ENCODE results near the gene DVL3.
A peak's percentile ranks its signal among the peaks of the same experiment; 100 is the strongest.
"Not testable (repeated sequence)": the region's sequence is repeated elsewhere in the genome, so short reads cannot be mapped to it uniquely, and the experiment has no call there.

DVL3 gene

DNA sequence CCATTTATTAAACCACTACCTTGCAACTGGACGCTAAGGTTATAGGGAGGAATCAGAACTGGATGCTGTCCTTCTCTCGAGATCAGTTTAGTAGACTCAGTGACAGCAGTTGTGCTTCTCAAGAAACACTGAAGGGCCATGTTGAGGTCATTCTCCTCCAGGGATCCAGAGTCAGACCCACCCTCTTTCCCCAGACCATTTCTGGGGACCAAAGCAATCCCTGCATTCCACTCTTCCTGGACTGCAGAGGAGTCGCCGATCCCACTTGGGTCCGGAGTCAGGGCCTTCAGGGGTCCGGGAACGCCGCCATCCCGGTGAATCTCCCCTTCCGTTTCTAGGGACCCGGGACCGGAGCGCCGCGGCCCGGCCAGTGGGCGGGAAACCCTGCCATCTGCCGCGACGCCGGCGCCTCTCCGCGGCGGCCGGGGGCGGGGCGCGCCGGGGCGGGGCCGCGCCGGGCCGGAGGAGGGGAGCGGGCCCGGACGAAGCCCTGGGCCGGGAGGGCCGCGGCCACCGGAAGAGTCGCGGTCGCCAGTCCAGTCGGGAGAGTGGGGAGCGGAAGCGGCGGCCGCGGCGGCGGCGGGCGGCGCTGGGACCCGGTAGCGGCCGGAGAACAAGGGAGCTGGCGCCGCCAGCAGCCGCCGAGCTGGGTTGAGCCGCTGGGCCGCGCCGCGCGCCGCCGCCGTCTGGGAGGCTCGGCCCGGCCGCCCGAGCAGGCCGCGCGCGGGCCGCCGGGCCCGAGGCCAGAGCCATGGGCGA is at the start of gene DVL3:
Gene DVL3 (plus strand): TSS at position 493 of the 759 bp plus-strand sequence. CDS start 259 bp downstream, at position 752.
- CTCF ChIA-PET, result interaction anchor here (1.0 to 1.1 kb wide), 4 partner anchors 9 to 251 kb away, joined by 3 to 5 read pairs (median 3); partner anchors contain the start of gene EEF1AKMT4
- peaks cover 29% of the 10 kb centered on the region for H3K4me1 Mint-ChIP-seq
- peaks cover 3% of the 10 kb centered on the region for H3K36me3 Mint-ChIP-seq
- no peaks in the 10 kb centered on the region for H3K9me3 Mint-ChIP-seq
- peak within 1 kb of the TSS; percentile 97 for H3K4me3 Mint-ChIP-seq
- H3K27me3 Mint-ChIP-seq, result peaks cover under 1% of the 10 kb centered on the region
- peak; percentile 62 for DNase-seq
- peak within 1 kb of the TSS; percentile 79 for H3K27ac Mint-ChIP-seq

DNA sequence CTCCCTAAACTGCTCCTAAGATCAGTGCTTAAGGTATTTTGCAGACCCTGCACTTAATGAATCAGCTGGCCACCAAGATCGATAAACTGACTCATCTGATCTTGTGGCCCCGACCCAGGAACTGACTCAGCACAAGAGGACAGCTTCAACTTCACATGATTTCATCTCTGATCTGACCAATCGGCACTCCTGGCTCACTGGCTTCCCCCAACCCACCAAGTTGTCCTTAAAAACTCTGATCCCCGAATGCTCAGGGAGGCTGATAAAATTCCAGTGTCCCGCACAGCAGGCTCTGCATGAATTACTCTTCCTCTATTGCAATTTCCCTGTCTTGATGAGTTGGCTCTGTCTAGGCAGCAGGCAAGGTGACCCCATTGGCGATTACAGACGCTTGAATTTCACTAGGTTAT is 44.9 kb upstream of the DVL3 start:
- Mint-ChIP-seq H3K27me3 (peaks cover 21% of the 10 kb centered on the region), H3K9me3 (no peaks in the 10 kb centered on the region), H3K36me3 (no peaks in the 10 kb centered on the region), H3K4me1 (no peaks in the 10 kb centered on the region), H3K27ac (no peak overlapping the region), H3K4me3 (no peak overlapping the region)
- CTCF ChIA-PET, result no interaction called here
- DNase-seq, result no peak

GRCh38 chr3:184116017-184116416 is 39.2 kb upstream of the DVL3 start:
- no peak overlapping the region for H3K4me3 Mint-ChIP-seq
- H3K4me1 Mint-ChIP-seq, result no peaks in the 10 kb centered on the region
- CTCF ChIA-PET, result interaction anchor here (1.0 to 1.3 kb wide), 2 partner anchors 14 to 211 kb away, joined by 3 to 4 read pairs; no protein-coding TSS in a partner anchor
- H3K27ac Mint-ChIP-seq, result no peak overlapping the region
- H3K27me3 Mint-ChIP-seq, result peaks cover 23% of the 10 kb centered on the region
- no peaks in the 10 kb centered on the region for H3K9me3 Mint-ChIP-seq
- no peak for DNase-seq
- H3K36me3 Mint-ChIP-seq, result no peaks in the 10 kb centered on the region

DNA sequence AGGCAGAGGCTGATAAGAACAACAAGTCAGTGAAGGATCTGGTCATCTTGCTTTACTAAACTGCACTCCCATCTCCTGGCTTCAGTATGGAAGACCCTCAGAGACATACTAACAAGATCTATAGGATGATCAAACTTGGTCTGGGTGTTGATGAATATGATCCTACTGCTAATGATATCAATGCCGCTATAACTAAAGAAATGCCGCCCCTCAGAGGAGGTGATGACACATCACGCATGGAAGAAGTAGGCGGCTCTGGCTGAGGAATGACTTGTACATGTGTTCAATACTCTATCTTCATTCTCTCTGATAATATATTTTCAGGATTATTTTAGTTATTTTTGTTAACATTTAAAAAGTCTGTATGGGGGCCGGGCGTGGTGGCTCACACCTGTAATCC is 37.5 kb upstream of the DVL3 start:
- peaks cover 20% of the 10 kb centered on the region for H3K27me3 Mint-ChIP-seq
- CTCF ChIA-PET, result interaction anchor here (0.7 kb wide), 1 partner anchor 910 kb away, joined by 3 read pairs; no protein-coding TSS in a partner anchor

DNA sequence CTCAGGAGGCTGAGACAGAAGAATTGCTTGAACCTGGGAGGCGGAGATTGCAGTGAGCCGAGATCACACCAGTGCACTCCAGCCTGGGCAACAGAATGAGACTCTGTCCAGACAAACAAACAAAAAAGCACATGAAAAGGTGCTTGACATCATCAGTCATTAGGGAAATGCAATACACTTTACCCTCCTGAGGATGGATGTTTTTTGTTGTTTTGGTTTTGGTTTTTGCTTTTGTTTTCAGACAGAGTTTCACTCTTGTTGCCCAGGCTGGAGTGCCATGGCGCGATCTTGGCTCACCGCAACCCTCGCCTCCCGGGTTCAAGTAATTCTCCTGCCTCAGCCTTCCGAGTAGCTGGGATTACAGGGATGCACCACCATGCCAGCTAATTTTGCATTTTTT is 34.1 kb upstream of the DVL3 start:
- CTCF ChIA-PET, result interaction anchor here (1.5 kb wide), 1 partner anchor 226 kb away, joined by 4 read pairs; no protein-coding TSS in a partner anchor
- H3K9me3 Mint-ChIP-seq, H3K4me3 Mint-ChIP-seq, H3K36me3 Mint-ChIP-seq, H3K27me3 Mint-ChIP-seq, H3K4me1 Mint-ChIP-seq, H3K27ac Mint-ChIP-seq, DNase-seq: not testable (repeated sequence)

More for the DNA sequence above, 37.5 kb upstream of the DVL3 start:
- Mint-ChIP-seq H3K36me3 (no peaks in the 10 kb centered on the region), H3K27ac (no peak overlapping the region), H3K4me3 (no peak overlapping the region), H3K9me3 (no peaks in the 10 kb centered on the region), H3K4me1 (no peaks in the 10 kb centered on the region)
- DNase-seq, result no peak

GRCh38 chr3:184126006-184126405 is 29.2 kb upstream of the DVL3 start:
- Mint-ChIP-seq H3K4me1 (no peaks in the 10 kb centered on the region), H3K36me3 (no peaks in the 10 kb centered on the region)
- CTCF ChIA-PET, result no interaction called here

GRCh38 chr3:184129012-184129411 is 26.2 kb upstream of the DVL3 start:
- H3K4me1 Mint-ChIP-seq, result peaks cover 8% of the 10 kb centered on the region
- DNase-seq, result peak; percentile 43
- peaks cover 19% of the 10 kb centered on the region for H3K27me3 Mint-ChIP-seq
- no peak overlapping the region for H3K27ac Mint-ChIP-seq
- H3K36me3 Mint-ChIP-seq, result no peaks in the 10 kb centered on the region
- no peak overlapping the region for H3K4me3 Mint-ChIP-seq
- H3K9me3 Mint-ChIP-seq, result no peaks in the 10 kb centered on the region
- CTCF ChIA-PET, result interaction anchor here (0.6 to 1.8 kb wide), 3 partner anchors 16 to 233 kb away, joined by 3 to 7 read pairs (median 3); no protein-coding TSS in a partner anchor

More at GRCh38 chr3:184126006-184126405, 29.2 kb upstream of the DVL3 start:
- no peak overlapping the region for H3K27ac Mint-ChIP-seq
- DNase-seq, result no peak
- no peaks in the 10 kb centered on the region for H3K9me3 Mint-ChIP-seq
- H3K4me3 Mint-ChIP-seq, result no peak overlapping the region
- peaks cover 9% of the 10 kb centered on the region for H3K27me3 Mint-ChIP-seq

GRCh38 chr3:184132945-184133344 is 22.2 kb upstream of the DVL3 start:
- no peaks in the 10 kb centered on the region for H3K9me3 Mint-ChIP-seq
- no peak for DNase-seq
- CTCF ChIA-PET, result no interaction called here
- H3K27me3 Mint-ChIP-seq, result peaks cover 24% of the 10 kb centered on the region
- peaks cover 33% of the 10 kb centered on the region for H3K4me1 Mint-ChIP-seq
- no peak overlapping the region for H3K4me3 Mint-ChIP-seq
- peaks cover 15% of the 10 kb centered on the region for H3K36me3 Mint-ChIP-seq
- H3K27ac Mint-ChIP-seq, result no peak overlapping the region

- Mint-ChIP-seq H3K9me3 (no peaks in the 10 kb centered on the region), H3K27me3 (peaks cover 20% of the 10 kb centered on the region)
Observed at GRCh38 chr3:184133840-184134745, 21.1 kb upstream of the DVL3 start.

DNA sequence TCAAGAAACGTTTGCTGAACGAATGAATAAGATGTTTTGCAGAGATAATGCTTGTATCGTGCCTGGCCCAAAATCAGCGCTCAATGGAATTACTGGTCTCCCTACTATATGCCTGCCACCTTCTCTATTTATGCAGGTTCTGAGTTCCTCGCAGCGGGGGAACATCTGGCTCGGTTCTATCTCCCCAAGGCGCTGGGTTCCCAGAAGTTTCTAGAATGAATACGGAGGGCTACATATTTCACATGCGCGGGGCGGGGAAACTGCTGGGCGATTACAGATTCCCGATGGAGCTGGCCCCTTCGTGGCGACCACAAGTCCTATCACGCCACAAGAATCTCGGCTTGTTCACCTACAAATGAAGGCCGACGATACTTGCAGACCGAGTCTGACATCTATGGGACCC is 20.4 kb upstream of the DVL3 start:
- DNase-seq, result no peak
- Mint-ChIP-seq H3K27me3 (peaks cover 20% of the 10 kb centered on the region), H3K9me3 (no peaks in the 10 kb centered on the region), H3K4me1 (peaks cover 34% of the 10 kb centered on the region), H3K4me3 (peak overlapping the region; percentile 96), H3K36me3 (peaks cover 16% of the 10 kb centered on the region), H3K27ac (peak overlapping the region; percentile 94)
- CTCF ChIA-PET, result interaction anchor here (0.6 kb wide), 1 partner anchor 8 kb away, joined by 3 read pairs; no protein-coding TSS in a partner anchor

More at GRCh38 chr3:184133840-184134745, 21.1 kb upstream of the DVL3 start:
- Mint-ChIP-seq H3K36me3 (peaks cover 16% of the 10 kb centered on the region), H3K4me1 (peaks cover 34% of the 10 kb centered on the region), H3K4me3 (peak overlapping the region; percentile 96), H3K27ac (peak overlapping the region; percentile 94)
- DNase-seq, result peak; percentile 61
- CTCF ChIA-PET, result no interaction called here

- DNase-seq, result peak; percentile 92
- CTCF ChIA-PET, result interaction anchor here (0.6 to 0.9 kb wide), 2 partner anchors 9 to 55 kb away, joined by 3 read pairs; no protein-coding TSS in a partner anchor
- H3K27me3 Mint-ChIP-seq, result peaks cover 20% of the 10 kb centered on the region
- peaks cover 34% of the 10 kb centered on the region for H3K4me1 Mint-ChIP-seq
- peaks cover 21% of the 10 kb centered on the region for H3K36me3 Mint-ChIP-seq
- H3K27ac Mint-ChIP-seq, result peak within 1 kb of the TSS; percentile 94
- peak within 1 kb of the TSS; percentile 96 for H3K4me3 Mint-ChIP-seq
- H3K9me3 Mint-ChIP-seq, result no peaks in the 10 kb centered on the region
Observed at GRCh38 chr3:184135149-184135910, 19.8 kb upstream of the DVL3 start, which contains the start of gene EIF2B5. Gene EIF2B5, plus strand, starts transcription at chr3:184135358. Its CDS starts 28 bp downstream, at chr3:184135386.

- DNase-seq, result no peak
- CTCF ChIA-PET, result interaction anchor here (0.9 kb wide), 1 partner anchor 55 kb away, joined by 3 read pairs; no protein-coding TSS in a partner anchor
- Mint-ChIP-seq H3K36me3 (peaks cover 26% of the 10 kb centered on the region), H3K4me3 (peak overlapping the region; percentile 96), H3K27ac (peak overlapping the region; percentile 94), H3K27me3 (peaks cover 15% of the 10 kb centered on the region), H3K4me1 (peaks cover 34% of the 10 kb centered on the region), H3K9me3 (no peaks in the 10 kb centered on the region)
Observed at GRCh38 chr3:184135911-184136260, 19.3 kb upstream of the DVL3 start.

- Mint-ChIP-seq H3K27ac (no peak overlapping the region), H3K27me3 (no peaks in the 10 kb centered on the region), H3K9me3 (no peaks in the 10 kb centered on the region), H3K4me3 (no peak overlapping the region), H3K36me3 (peaks cover 53% of the 10 kb centered on the region), H3K4me1 (peaks cover 23% of the 10 kb centered on the region)
- DNase-seq, result no peak
- CTCF ChIA-PET, result interaction anchor here (1.1 kb wide), 1 partner anchor 109 kb away, joined by 3 read pairs; the partner anchor contains the start of gene EEF1AKMT4
Observed at GRCh38 chr3:184140436-184140835, 14.7 kb upstream of the DVL3 start.

Measured in activated naive CD4-positive, alpha-beta T cell treated with anti-CD3 and anti-CD28 coated beads, Interleukin-2, amount 10 ng/mL, durations not matched to agents 7 days and 5 days (primary cell).